K562 (cell line): ENCODE measurements around the gene WDR88. TPM values are rescaled to one million over a fixed set of nuclear protein-coding genes. Genes with fewer than 3 reads are reported as not detected.

Experiments
- ATAC-seq: fragments of 200-7000 bp; cut with Tn5 transposase; 3 replicates; pipeline ENCODE4 v1.9.1; 2020; ENCODE audit warnings: moderate library complexity
- BruUV-seq: library from RNA; stranded (reverse); fragments of 400-500 nt; replicated peaks from 2 replicates; lab custom pipeline; 2021; lab: Mats Ljungman, UMichigan
- CTCF ChIA-PET: fragments of 300-600 bp; formaldehyde crosslinking; extraction: SDS; loops from one replicate; lab custom pipeline; 2021; ENCODE audit warnings: low intra/inter-chr PET ratio; lab: Yijun Ruan, JAX
- POLR2A ChIA-PET: fragments of 300-600, 350-650 bp; sonication (Branson Sonifier 250); formaldehyde crosslinking; extraction: SDS; loops from one replicate; lab custom pipeline; 2021; ENCODE audit warnings: antibody characterized with exemption, inconsistent platforms; lab: Yijun Ruan, JAX
- DNase-seq, 4 experiments: peaks; one replicate each; pipeline versions ENCODE4 v3.0.0 to v3.0.0-alpha.2; 2011 to 2018; ENCODE audit warnings: low spot score in 3 of 4, mixed read lengths in 3 of 4; ENCODE audit errors: extremely low read depth in 1 of 4
- FAIRE-seq: peaks from 2 replicates; lab custom pipeline; 2011; peaks lifted over from hg19 to GRCh38; lab: Jason Lieb, UNC
- H2AFZ ChIP-seq: 2 replicates; pipeline ENCODE4 v1.6.0; 2011; ENCODE audit warnings: low read depth, low read length, control low read depth, inconsistent platforms
- H3K27ac ChIP-seq: fragments of 200-600 bp; 3 replicates; pipeline ENCODE4 v1.8.0; 2011; ENCODE audit warnings: low read depth, mild to moderate bottlenecking, control low read depth, inconsistent platforms, low read length, moderate library complexity, mixed read lengths; ENCODE audit errors: extremely low read depth
- H3K27me3 ChIP-seq, 2 experiments: fragments of 300-600 bp in 1 of 2; 2 replicates in 1 of 2; 3 replicates in 1 of 2; pipeline versions ENCODE4 v1.6.0 to v1.8.0; 2011; ENCODE audit warnings: inconsistent platforms in 2 of 2, low read length in 2 of 2, mild to moderate bottlenecking in 1 of 2, mixed read lengths in 1 of 2, moderate library complexity in 1 of 2; ENCODE audit not compliant: control insufficient read depth in 2 of 2, insufficient read depth in 2 of 2
- H3K36me3 ChIP-seq: fragments of 300-600 bp; 3 replicates; pipeline ENCODE4 v1.8.0; 2011; ENCODE audit warnings: mild to moderate bottlenecking, low read length, inconsistent platforms; ENCODE audit not compliant: control insufficient read depth, insufficient read depth
- H3K4me1 ChIP-seq, 2 experiments: fragments of 200-600 bp in 1 of 2; replicated peaks in 1 of 2; 2 replicates in 1 of 2; 3 replicates in 1 of 2; pipeline versions ENCODE4 v1.5.1 to v1.8.0; 2011; ENCODE audit warnings: inconsistent platforms in 2 of 2, low read length in 2 of 2, mild to moderate bottlenecking in 1 of 2, mixed read lengths in 1 of 2, moderate library complexity in 1 of 2; ENCODE audit not compliant: control insufficient read depth in 2 of 2, insufficient read depth in 2 of 2
- H3K4me2 ChIP-seq: 2 replicates; pipeline ENCODE4 v1.6.1; 2011; ENCODE audit warnings: low read length, control low read depth, inconsistent platforms, mixed read lengths; ENCODE audit not compliant: insufficient read depth
- H3K4me3 ChIP-seq: fragments of 200-600 bp; sonication (generic), shearing (Covaris generic); 2 replicates; pipeline ENCODE4 v1.5.1; 2016; ENCODE audit warnings: control low read depth, inconsistent platforms
- H3K79me2 ChIP-seq: fragments of 200-600 bp; 3 replicates; pipeline ENCODE4 v1.8.0; 2011; ENCODE audit warnings: low read length, inconsistent platforms; ENCODE audit not compliant: control insufficient read depth, insufficient read depth
- H3K9ac ChIP-seq, 2 experiments: 2 replicates each; pipeline versions ENCODE4 v1.6.0 to v1.6.1; 2011; ENCODE audit warnings: low read depth in 2 of 2, low read length in 2 of 2, control low read depth in 1 of 2, inconsistent platforms in 1 of 2, mild to moderate bottlenecking in 1 of 2, mixed read lengths in 1 of 2; ENCODE audit not compliant: insufficient read depth in 1 of 2
- H3K9me1 ChIP-seq: one replicate; pipeline ENCODE4 v1.6.0; 2011; ENCODE audit warnings: inconsistent platforms, mild to moderate bottlenecking, low read length, moderate library complexity; ENCODE audit not compliant: control insufficient read depth, insufficient read depth
- H3K9me3 ChIP-seq: replicated peaks from 2 replicates; pipeline ENCODE4 v1.5.1; 2011; ENCODE audit warnings: low read depth, low read length, inconsistent platforms; ENCODE audit not compliant: control insufficient read depth, insufficient read depth
- H4K20me1 ChIP-seq: replicated peaks from 2 replicates; pipeline ENCODE4 v1.6.1; 2011; ENCODE audit warnings: low read length, inconsistent platforms, mixed read lengths; ENCODE audit not compliant: control insufficient read depth, insufficient read depth
- CHD2 ChIP-seq: IDR thresholded peaks from 2 replicates; pipeline ENCODE4 v1.6.1; 2011; ENCODE audit warnings: low read depth, low read length
- GTF2E2 ChIP-seq: fragments of 200-800 bp; sonication (Bioruptor generic); IDR thresholded peaks from 2 replicates; pipeline ENCODE4 v1.6.1; 2016; ENCODE audit warnings: missing genetic modification characterization, missing compliant biosample characterization
- JUNB ChIP-seq: fragments of 450-650 bp; formaldehyde crosslinking; conservative IDR thresholded peaks from 2 replicates; pipeline ENCODE4 v1.4.0; 2020; ENCODE audit warnings: mild to moderate bottlenecking
- KLF10 ChIP-seq: fragments of 250-450 bp; sonication (Bioruptor Pico); IDR thresholded peaks from 2 replicates; pipeline ENCODE4 v1.6.1; 2021; ENCODE audit warnings: matching md5 sums
- ZNF445 ChIP-seq: fragments of 250-450 bp; sonication (Bioruptor Pico); IDR thresholded peaks from 2 replicates; pipeline ENCODE4 v1.4.0; 2020; ENCODE audit warnings: low read depth, mild to moderate bottlenecking, moderate library complexity
- WGBS: fragments of 100-300 bp; shearing (Covaris generic); methylation state at CpG from one replicate; pipeline ENCODE4 v1.1.6; 2016; ENCODE audit warnings: low coverage, mixed read lengths; ENCODE audit not compliant: insufficient coverage; ENCODE audit errors: missing lambda C conversion rate; 5-methylcytosine and 5-hydroxymethylcytosine counted together
- in situ Hi-C: fragments of 300-500 bp; cut with MboI; formaldehyde crosslinking; loops from 4 replicates; pipeline ENCODE4 v1.15.0; 2018; ENCODE audit warnings: inconsistent platforms, mixed read lengths
- intact Hi-C: fragments of 100-400 bp; cut with micrococcal nuclease; formaldehyde crosslinking; loops from 2 replicates; pipeline ENCODE4 v1.14.2; 2022
- polyA plus RNA-seq, 8 experiments: library from polyadenylated mRNA; depleted of rRNA in 4 of 8; stranded (reverse) in 5 of 8; unstranded in 3 of 8; fragments of >200 nt; fragmentation: Nextera tagmentation in 2 of 8; fragmentation: Illumina TruSeq in 1 of 8; extraction: Ambion mirVana in 2 of 8; extraction: Trizol in 1 of 8; gene quantifications; 2 replicates each; pipeline versions ENCODE4 v1.2.1 to v1.2.3, GENCODE V29; 2011 to 2014; ENCODE audit warnings: inconsistent platforms in 1 of 8, missing spikeins in 1 of 8
- total RNA-seq, 7 experiments: library from RNA; depleted of rRNA in 6 of 7; stranded (reverse); fragments of >200 nt in 6 of 7; fragmentation: Illumina TruSeq in 2 of 7; extraction: Trizol in 2 of 7; gene quantifications; 2 replicates each; pipeline versions ENCODE4 v1.2.1 to v1.2.3, GENCODE V29; 2011 to 2021; ENCODE audit warnings: low replicate concordance in 1 of 7
- TF ChIP-seq, protein P1 (sequence below): sonication (generic); IDR thresholded peaks from 2 replicates; pipeline ENCODE4 v1.6.1; 2016
- TF ChIP-seq, protein P2 (sequence below): fragments of 450-650 bp; IDR thresholded peaks from 2 replicates; pipeline ENCODE4 v1.6.1; 2016
- TF ChIP-seq, protein P3 (sequence below): fragments of 450-650 bp; IDR thresholded peaks from 2 replicates; pipeline ENCODE4 v1.6.1; 2014; ENCODE audit warnings: low read depth, mild to moderate bottlenecking, moderate library complexity, borderline replicate concordance

The WDR88 gene
- total and polyA plus RNA-seq, 9 of the 15 experiments (the other 6 are each of a cell fraction or from before 2014, with no cell fraction given) = 0.03 to 0.04 TPM; not detected in 7

GRCh38 chr19:33093420-33094210 lies 38.3 kb upstream of the WDR88 start (continued):
- TF ChIP-seq, protein P1, sequence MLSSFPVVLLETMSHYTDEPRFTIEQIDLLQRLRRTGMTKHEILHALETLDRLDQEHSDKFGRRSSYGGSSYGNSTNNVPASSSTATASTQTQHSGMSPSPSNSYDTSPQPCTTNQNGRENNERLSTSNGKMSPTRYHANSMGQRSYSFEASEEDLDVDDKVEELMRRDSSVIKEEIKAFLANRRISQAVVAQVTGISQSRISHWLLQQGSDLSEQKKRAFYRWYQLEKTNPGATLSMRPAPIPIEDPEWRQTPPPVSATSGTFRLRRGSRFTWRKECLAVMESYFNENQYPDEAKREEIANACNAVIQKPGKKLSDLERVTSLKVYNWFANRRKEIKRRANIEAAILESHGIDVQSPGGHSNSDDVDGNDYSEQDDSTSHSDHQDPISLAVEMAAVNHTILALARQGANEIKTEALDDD = no peak
- TF ChIP-seq ZNF445 (CRISPR knock-in tag) (no peak), CHD2 (no peak)

DNA sequence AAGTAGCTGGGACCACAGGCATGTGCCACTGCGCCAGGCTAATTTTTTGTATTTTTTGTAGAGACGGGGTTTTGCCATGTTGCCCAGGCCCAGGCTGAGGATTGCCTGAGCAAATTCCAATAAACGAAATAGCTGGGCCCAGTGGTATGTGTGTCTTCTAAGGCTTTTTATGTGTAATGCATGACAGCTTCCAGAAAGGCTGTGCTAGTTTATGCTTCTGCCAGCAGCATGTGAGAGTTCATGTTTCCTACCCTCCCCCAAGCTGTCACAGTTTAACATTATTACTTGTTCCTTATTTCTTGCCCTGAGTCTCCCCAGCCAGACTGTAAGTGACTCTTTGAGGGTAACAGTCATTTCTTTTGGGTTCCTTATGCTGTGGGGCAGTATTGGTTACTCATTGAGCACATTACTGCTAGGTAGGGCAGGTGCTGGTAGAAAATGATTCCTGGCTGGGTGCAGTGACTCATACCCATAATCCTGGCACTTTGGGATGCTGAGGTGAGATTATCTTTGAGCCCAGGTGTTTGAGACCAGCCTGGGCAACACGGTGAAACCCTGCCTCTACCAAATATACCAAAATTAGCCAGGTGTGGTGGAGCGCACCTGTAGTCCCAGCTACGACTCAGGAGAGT lies 37.4 kb upstream of the WDR88 start:
- Histone ChIP-seq H3K9me1 (peaks cover 8% of the 10 kb centered on the region), H3K9me3 (no peaks in the 10 kb centered on the region), H3K79me2 (no peaks in the 10 kb centered on the region), H3K4me2 (no peak overlapping the region), H4K20me1 (0 out of 2 replicates have a peak, but pooled peaks cover 5% of the 10 kb centered on the region), H3K9ac (no peak overlapping the region), H3K27ac (no peak overlapping the region), H2AFZ (no peak overlapping the region), H3K4me1 (peaks cover 12% of the 10 kb centered on the region in 2 experiments; a peak in 3 of 5 replicates), H3K4me3 (no peak overlapping the region), H3K36me3 (peaks cover 73% of the 10 kb centered on the region), H3K27me3 (no peaks in the 10 kb centered on the region)
- intact Hi-C loops = no loop called here
- ATAC-seq = no peak
- in situ Hi-C loops = no loop called here
- ChIA-PET CTCF (no interaction called here), POLR2A (interaction anchor here (1.1 to 1.2 kb wide), 2 partner anchors 13 to 15 kb away, joined by 3 to 6 read pairs; partner anchors contain the start of gene GPATCH1)
- BruUV-seq = no TSS peak
- whole genome bisulfite sequencing = 81% methylated on average over 6 of the region's 6 CpGs
- DNase-seq = no peak
- FAIRE-seq = no peak
- no peak for TF ChIP-seq GTF2E2 (tag)
- TF ChIP-seq, protein P2, sequence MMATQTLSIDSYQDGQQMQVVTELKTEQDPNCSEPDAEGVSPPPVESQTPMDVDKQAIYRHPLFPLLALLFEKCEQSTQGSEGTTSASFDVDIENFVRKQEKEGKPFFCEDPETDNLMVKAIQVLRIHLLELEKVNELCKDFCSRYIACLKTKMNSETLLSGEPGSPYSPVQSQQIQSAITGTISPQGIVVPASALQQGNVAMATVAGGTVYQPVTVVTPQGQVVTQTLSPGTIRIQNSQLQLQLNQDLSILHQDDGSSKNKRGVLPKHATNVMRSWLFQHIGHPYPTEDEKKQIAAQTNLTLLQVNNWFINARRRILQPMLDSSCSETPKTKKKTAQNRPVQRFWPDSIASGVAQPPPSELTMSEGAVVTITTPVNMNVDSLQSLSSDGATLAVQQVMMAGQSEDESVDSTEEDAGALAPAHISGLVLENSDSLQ = no peak
- TF ChIP-seq, protein P3, sequence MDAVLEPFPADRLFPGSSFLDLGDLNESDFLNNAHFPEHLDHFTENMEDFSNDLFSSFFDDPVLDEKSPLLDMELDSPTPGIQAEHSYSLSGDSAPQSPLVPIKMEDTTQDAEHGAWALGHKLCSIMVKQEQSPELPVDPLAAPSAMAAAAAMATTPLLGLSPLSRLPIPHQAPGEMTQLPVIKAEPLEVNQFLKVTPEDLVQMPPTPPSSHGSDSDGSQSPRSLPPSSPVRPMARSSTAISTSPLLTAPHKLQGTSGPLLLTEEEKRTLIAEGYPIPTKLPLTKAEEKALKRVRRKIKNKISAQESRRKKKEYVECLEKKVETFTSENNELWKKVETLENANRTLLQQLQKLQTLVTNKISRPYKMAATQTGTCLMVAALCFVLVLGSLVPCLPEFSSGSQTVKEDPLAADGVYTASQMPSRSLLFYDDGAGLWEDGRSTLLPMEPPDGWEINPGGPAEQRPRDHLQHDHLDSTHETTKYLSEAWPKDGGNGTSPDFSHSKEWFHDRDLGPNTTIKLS = no peak
- TF ChIP-seq JUNB (CRISPR knock-in tag) = no peak
- TF ChIP-seq KLF10 (CRISPR knock-in tag) = no peak
